Kasumi-1 (cell line): ENCODE results near the gene AMY1B.
"Not testable (repeated sequence)": the region's sequence is repeated elsewhere in the genome, so short reads cannot be mapped to it uniquely, and the experiment has no call there.

Experiments used
- DNase-seq, 2 experiments: peaks; one replicate each; lab custom pipeline; 2025; lab: John Stamatoyannopoulos, UW

Gene AMY1B

DNA sequence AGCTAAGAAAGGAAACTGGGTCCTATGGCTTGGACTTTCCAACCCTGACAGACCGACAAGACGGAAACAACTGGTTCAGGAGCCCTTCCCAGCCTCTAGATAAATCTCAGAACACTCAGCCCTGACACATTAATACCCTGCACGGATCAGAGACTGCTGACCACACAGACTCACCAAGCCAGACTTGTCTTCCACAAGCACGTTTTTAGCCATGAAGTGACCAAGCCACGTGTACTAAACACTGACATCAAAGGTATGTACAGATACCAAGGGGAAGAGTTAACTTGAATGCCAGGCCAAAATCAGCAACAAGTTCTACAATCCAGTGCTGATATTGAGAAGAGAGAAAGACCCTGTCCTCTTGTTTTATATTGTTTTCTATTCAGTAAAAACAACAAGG lies at the start of gene AMY1B:
Gene AMY1B (minus strand): TSS at position 101 of the 400 bp plus-strand sequence. CDS start 571 bp downstream, outside the sequence.
- not testable (repeated sequence) for DNase-seq

DNA sequence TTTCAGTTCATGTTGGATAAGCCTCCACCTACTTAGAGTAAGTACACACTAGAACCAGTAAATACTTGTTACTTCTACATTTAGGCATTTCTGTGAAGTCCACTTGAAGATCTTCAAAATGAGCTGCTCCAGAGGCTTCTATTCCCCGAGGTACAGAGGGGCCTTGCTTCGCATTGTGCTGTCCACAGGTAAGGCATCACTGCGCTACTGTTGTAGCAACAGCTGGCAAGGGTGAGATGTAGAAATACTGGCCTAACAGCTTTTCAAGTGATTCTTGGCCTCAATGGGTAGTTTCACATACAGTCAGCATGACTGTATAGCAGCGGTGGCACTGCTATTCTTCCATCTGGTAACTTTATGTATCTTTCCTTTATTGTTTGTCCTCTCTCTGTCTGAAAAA lies 49.0 kb upstream of the AMY1B start:
- DNase-seq, result not testable (repeated sequence)

DNA sequence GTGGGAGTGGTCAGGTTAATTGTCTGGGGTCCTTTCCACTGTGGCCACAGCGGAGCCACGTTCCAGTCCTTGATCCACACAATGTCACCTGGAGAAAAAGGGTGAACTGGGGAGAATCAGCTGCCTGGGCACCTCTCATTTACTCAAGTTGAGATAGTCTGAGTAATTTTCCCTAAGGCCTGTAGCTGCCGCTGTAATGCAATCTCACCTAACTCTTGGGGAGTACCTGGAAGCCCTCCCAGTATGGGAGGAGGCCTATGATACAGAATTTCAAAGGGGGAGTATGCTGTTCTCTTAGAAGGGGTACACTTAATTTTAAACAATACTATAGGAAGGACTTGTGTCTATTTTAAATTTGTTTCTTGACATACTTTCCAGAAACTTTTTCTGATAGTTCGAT lies 48.4 kb upstream of the AMY1B start:
- DNase-seq, result not testable (repeated sequence)

DNA sequence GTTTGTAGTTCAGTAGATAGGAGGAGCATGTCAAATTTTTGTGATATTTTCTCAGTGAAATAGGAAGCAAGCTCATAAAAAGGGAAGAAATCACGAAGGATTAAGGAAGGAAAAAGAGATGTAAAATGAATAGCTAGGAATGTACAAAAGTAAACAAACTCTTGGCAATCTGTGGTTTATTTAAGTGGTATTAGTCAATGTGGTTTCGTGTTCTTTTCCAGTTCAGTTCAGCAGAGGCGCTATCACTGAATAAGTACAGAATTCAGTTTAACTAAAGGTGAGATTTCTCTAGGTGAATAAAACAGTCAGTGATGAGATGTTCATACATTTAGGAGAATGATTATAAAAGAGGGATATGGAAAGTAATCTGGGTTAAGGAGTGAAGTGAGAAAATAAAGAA lies 42.0 kb upstream of the AMY1B start:
- DNase-seq, result not testable (repeated sequence)

- DNase-seq, result not testable (repeated sequence)
Measured at GRCh38 chr1:103735334-103735733, 39.3 kb upstream of the AMY1B start.

DNA sequence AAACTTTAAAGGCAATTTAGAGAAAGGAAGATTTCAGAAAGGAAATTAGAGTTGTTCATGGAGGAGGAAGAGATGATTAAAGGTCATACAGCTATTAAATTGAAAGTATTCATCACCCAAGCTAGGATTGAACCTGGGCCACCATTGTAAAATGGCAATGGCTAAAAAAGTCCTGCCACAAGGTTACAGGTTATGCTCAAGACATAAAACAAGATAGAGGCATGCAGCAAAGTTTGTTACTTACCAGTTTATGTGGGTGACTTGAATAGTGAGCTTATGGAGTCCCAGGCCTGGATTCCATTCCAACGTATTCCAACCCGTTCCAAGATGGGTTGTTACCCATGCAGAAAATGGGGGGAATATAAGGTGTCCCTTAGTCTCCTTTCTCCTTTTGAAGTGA lies 25.5 kb upstream of the AMY1B start:
- not testable (repeated sequence) for DNase-seq

DNA sequence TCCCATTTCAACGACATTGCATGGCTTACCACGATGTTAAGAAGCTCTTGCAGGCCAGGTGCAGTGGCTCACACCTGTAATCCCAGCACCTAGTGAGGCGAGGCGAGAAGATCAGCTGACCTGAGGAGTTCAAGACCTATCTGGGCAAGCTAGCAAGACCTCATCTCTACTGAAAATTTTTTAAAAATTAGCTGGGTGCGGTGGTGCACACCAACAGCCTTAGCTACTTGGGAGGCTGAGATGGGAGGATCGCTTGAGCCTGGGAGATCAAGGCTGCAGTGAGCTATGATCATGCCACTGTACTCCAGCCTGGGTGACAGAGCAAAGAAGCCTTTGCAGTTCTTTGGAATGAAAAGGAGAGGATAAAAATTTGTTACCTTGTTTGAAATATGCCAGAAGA lies 21.4 kb upstream of the AMY1B start:
- DNase-seq, result not testable (repeated sequence)

GRCh38 chr1:103710381-103710780 lies 14.4 kb upstream of the AMY1B start:
- not testable (repeated sequence) for DNase-seq

DNA sequence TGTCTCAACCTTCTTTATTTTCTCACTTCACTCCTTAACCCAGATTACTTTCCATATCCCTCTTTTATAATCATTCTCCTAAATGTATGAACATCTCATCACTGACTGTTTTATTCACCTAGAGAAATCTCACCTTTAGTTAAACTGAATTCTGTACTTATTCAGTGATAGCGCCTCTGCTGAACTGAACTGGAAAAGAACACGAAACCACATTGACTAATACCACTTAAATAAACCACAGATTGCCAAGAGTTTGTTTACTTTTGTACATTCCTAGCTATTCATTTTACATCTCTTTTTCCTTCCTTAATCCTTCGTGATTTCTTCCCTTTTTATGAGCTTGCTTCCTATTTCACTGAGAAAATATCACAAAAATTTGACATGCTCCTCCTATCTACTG lies 11.7 kb upstream of the AMY1B start:
- not testable (repeated sequence) for DNase-seq

GRCh38 chr1:103701256-103701655 lies 5.2 kb upstream of the AMY1B start:
- not testable (repeated sequence) for DNase-seq

- DNase-seq, result not testable (repeated sequence)
Measured at GRCh38 chr1:103700669-103701068, 4.7 kb upstream of the AMY1B start.

- not testable (repeated sequence) for DNase-seq
Measured at GRCh38 chr1:103697430-103697829, 1.4 kb upstream of the AMY1B start.

- DNase-seq, result not testable (repeated sequence)
Measured at GRCh38 chr1:103676335-103676734, 19.7 kb downstream of the AMY1B start.

DNA sequence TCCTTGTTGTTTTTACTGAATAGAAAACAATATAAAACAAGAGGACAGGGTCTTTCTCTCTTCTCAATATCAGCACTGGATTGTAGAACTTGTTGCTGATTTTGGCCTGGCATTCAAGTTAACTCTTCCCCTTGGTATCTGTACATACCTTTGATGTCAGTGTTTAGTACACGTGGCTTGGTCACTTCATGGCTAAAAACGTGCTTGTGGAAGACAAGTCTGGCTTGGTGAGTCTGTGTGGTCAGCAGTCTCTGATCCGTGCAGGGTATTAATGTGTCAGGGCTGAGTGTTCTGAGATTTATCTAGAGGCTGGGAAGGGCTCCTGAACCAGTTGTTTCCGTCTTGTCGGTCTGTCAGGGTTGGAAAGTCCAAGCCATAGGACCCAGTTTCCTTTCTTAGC lies 40.5 kb downstream of the AMY1B start, which contains the start of gene AMY1A:
Gene AMY1A (plus strand): TSS at position 301 of the 400 bp plus-strand sequence. CDS start 571 bp downstream, outside the sequence.
- DNase-seq, result not testable (repeated sequence)

- not testable (repeated sequence) for DNase-seq
Measured at GRCh38 chr1:103654133-103654532, 41.9 kb downstream of the AMY1B start.

DNA sequence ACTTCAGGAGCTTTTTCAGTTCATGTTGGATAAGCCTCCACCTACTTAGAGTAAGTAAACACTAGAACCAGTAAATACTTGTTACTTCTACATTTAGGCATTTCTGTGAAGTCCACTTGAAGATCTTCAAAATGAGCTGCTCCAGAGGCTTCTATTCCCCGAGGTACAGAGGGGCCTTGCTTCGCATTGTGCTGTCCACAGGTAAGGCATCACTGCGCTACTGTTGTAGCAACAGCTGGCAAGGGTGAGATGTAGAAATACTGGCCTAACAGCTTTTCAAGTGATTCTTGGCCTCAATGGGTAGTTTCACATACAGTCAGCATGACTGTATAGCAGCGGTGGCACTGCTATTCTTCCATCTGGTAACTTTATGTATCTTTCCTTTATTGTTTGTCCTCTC lies 45.1 kb downstream of the AMY1B start:
- not testable (repeated sequence) for DNase-seq

GRCh38 chr1:103650305-103650704 lies 45.7 kb downstream of the AMY1B start:
- DNase-seq, result not testable (repeated sequence)

- DNase-seq, result not testable (repeated sequence)
Measured at GRCh38 chr1:103643908-103644307, 52.1 kb downstream of the AMY1B start.

- DNase-seq, result not testable (repeated sequence)
Measured at GRCh38 chr1:103641194-103641593, 54.8 kb downstream of the AMY1B start.
